K562 (cell line): Measurements from ENCODE around the gene FAM110D. TPM values are rescaled to one million over a fixed set of nuclear protein-coding genes. Genes with fewer than 3 reads are reported as not detected.

Source experiments
- CXXC5 ChIP-seq: fragments of 250-450 bp; sonication (Bioruptor Pico); IDR thresholded peaks from 2 replicates; pipeline ENCODE4 v1.8.0; 2022; ENCODE audit warnings: inconsistent platforms, mild to moderate bottlenecking, moderate library complexity
- ETV6 ChIP-seq, 3 experiments: fragments of 150-350 bp in 1 of 3; sonication (generic) in 1 of 3; formaldehyde crosslinking in 1 of 3; IDR thresholded peaks; 2 replicates each; pipeline versions ENCODE4 v1.6.1 to v1.8.0; 2014 to 2022; ENCODE audit warnings: borderline replicate concordance in 2 of 3, low read depth in 2 of 3, antibody characterized with exemption in 1 of 3, low read length in 1 of 3, mild to moderate bottlenecking in 1 of 3, missing genetic modification reagents in 1 of 3
- FUS ChIP-seq: fragments of 200-400 bp; formaldehyde crosslinking; optimal IDR thresholded peaks from 2 replicates; pipeline ENCODE3; 2017; ENCODE audit warnings: low read depth, low read length
- GTF2E2 ChIP-seq: fragments of 200-800 bp; sonication (Bioruptor generic); IDR thresholded peaks from 2 replicates; pipeline ENCODE4 v1.6.1; 2016; ENCODE audit warnings: missing genetic modification characterization, missing compliant biosample characterization
- HSF4 ChIP-seq: fragments of 250-450 bp; sonication (Bioruptor Pico); IDR thresholded peaks from 2 replicates; pipeline ENCODE4 v2.1.2; 2022; ENCODE audit warnings: mild to moderate bottlenecking, moderate library complexity, borderline replicate concordance
- KLF1 ChIP-seq: fragments of 450-650 bp; IDR thresholded peaks from 2 replicates; pipeline ENCODE4 v1.6.1; 2016; ENCODE audit warnings: missing genetic modification characterization, missing compliant biosample characterization
- MAZ ChIP-seq, 2 experiments: fragments of 450-650 bp in 1 of 2; sonication (generic) in 1 of 2; formaldehyde crosslinking; IDR thresholded peaks in 1 of 2; conservative IDR thresholded peaks in 1 of 2; 2 replicates each; pipeline versions ENCODE4 v1.4.0 to v1.5.0; 2020; ENCODE audit warnings: mild to moderate bottlenecking in 1 of 2, missing genetic modification reagents in 1 of 2
- POLR2H ChIP-seq: IDR thresholded peaks from 2 replicates; pipeline ENCODE4 v1.6.1; 2016; ENCODE audit warnings: missing genetic modification characterization, low read depth, mild to moderate bottlenecking, control low read depth, missing compliant biosample characterization, moderate library complexity
- SMAD2 ChIP-seq: fragments of 150-350 bp; IDR thresholded peaks from 2 replicates; pipeline ENCODE4 v1.6.1; 2014; ENCODE audit warnings: low read depth, mild to moderate bottlenecking, low read length
- ZNF165 ChIP-seq: fragments of 250-450 bp; sonication (Bioruptor Pico); IDR thresholded peaks from 2 replicates; pipeline ENCODE4 v1.4.0; 2020; ENCODE audit warnings: borderline replicate concordance
- ZNF253 ChIP-seq: fragments of 250-450 bp; sonication (Bioruptor Pico); conservative IDR thresholded peaks from 2 replicates; pipeline ENCODE4 v1.6.1; 2021; ENCODE audit warnings: mild to moderate bottlenecking
- polyA plus RNA-seq, 8 experiments: library from polyadenylated mRNA; depleted of rRNA in 4 of 8; stranded (reverse) in 5 of 8; unstranded in 3 of 8; fragments of >200 nt; fragmentation: Nextera tagmentation in 2 of 8; fragmentation: Illumina TruSeq in 1 of 8; extraction: Ambion mirVana in 2 of 8; extraction: Trizol in 1 of 8; gene quantifications; 2 replicates each; pipeline versions ENCODE4 v1.2.1 to v1.2.3, GENCODE V29; 2011 to 2014; ENCODE audit warnings: inconsistent platforms in 1 of 8, missing spikeins in 1 of 8
- total RNA-seq, 7 experiments: library from RNA; depleted of rRNA in 6 of 7; stranded (reverse); fragments of >200 nt in 6 of 7; fragmentation: Illumina TruSeq in 2 of 7; extraction: Trizol in 2 of 7; gene quantifications; 2 replicates each; pipeline versions ENCODE4 v1.2.1 to v1.2.3, GENCODE V29; 2011 to 2021; ENCODE audit warnings: low replicate concordance in 1 of 7
- TF ChIP-seq, protein P1 (sequence below): sonication (generic); formaldehyde crosslinking; IDR thresholded peaks from 2 replicates; pipeline ENCODE4 v1.8.1; 2023; ENCODE audit warnings: mild to moderate bottlenecking, missing genetic modification reagents, moderate library complexity
- TF ChIP-seq, protein P2 (sequence below), 2 experiments: fragments of 450-650 bp; IDR thresholded peaks; 2 replicates each; pipeline ENCODE4 v1.6.1; 2016
- TF ChIP-seq, protein P3 (sequence below), 2 experiments: fragments of 450-650 bp; formaldehyde crosslinking in 1 of 2; IDR thresholded peaks; 2 replicates each; pipeline versions ENCODE4 v1.4.0 to v1.6.1; 2014 to 2020; ENCODE audit warnings: mild to moderate bottlenecking in 2 of 2, borderline replicate concordance in 1 of 2, low read depth in 1 of 2

Gene FAM110D
- total and polyA plus RNA-seq, 9 of the 15 experiments (the other 6 are each of a cell fraction or from before 2014, with no cell fraction given), result 0.04 to 1.1 (median 0.33) TPM

DNA sequence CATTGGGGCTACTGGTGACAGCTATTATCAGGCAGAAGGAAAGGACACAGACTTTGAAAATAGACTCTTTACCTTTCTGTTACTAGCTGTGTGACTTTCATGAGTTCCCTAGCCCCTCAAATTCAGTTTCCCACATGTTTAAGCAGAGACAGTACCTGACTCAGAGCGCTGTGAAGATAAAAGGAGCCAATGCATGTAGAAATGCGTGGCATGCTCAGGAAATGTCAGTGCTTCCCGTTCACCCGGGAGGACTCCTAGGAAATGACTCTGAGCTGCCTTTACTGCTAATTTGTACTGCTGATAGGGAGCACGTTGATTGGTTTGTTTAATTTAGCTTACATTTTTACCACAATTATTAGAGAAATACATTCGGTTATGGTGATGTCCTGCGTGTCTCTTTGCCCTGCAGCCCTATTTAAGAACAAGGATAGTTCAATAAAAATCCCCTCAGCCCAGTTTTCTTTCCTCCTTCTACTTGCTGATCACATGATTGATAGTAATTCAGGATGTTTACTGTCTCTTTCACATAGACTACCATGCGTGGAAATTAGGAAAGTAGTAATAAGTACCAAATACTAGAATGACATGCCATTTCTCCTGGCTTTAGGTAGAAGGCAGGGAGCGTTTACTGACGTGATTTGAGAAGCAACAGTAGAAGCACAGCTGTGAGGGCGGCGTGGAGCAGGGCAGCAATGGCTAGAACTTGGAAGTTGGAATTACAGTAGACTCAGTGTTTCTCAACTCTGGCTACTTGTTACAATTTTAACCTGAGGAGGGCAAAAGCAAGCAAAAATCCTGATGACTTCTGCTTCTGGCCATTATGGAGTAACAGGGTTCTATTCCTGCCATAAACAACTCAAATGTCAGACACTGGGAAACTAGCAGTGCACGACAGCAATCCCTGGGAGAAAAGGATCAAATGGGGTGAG lies 31.4 kb upstream of the FAM110D start (continued):
- TF ChIP-seq ZNF253 (CRISPR knock-in tag), result no peak
- no peak for TF ChIP-seq FUS
- 0 out of 2 replicates have a peak, but pooled peaks have one; percentile 23 for TF ChIP-seq GTF2E2 (tag)
- no peak for TF ChIP-seq KLF1 (tag)
- TF ChIP-seq, protein P1, sequence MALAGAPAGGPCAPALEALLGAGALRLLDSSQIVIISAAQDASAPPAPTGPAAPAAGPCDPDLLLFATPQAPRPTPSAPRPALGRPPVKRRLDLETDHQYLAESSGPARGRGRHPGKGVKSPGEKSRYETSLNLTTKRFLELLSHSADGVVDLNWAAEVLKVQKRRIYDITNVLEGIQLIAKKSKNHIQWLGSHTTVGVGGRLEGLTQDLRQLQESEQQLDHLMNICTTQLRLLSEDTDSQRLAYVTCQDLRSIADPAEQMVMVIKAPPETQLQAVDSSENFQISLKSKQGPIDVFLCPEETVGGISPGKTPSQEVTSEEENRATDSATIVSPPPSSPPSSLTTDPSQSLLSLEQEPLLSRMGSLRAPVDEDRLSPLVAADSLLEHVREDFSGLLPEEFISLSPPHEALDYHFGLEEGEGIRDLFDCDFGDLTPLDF (CRISPR knock-in tag), result no peak
- TF ChIP-seq, protein P2, sequence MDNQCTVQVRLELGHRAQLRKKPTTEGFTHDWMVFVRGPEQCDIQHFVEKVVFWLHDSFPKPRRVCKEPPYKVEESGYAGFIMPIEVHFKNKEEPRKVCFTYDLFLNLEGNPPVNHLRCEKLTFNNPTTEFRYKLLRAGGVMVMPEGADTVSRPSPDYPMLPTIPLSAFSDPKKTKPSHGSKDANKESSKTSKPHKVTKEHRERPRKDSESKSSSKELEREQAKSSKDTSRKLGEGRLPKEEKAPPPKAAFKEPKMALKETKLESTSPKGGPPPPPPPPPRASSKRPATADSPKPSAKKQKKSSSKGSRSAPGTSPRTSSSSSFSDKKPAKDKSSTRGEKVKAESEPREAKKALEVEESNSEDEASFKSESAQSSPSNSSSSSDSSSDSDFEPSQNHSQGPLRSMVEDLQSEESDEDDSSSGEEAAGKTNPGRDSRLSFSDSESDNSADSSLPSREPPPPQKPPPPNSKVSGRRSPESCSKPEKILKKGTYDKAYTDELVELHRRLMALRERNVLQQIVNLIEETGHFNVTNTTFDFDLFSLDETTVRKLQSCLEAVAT (IDR thresholded peaks at IDR 0.05), result peak in 1 of 2 experiments; percentile 63; a peak in 3 of 4 replicates
- TF ChIP-seq ZNF165, result no peak
- no peak; the same call in none of the 2 replicates for TF ChIP-seq POLR2H (tag)
- no peak for TF ChIP-seq SMAD2
- TF ChIP-seq MAZ (CRISPR knock-in tag; conservative IDR thresholded peaks at IDR 0.05 in 1 of 2, IDR thresholded peaks at IDR 0.05 in 1 of 2), result no peak
- TF ChIP-seq ETV6 (IDR thresholded peaks at IDR 0.05; ENCODE audit: borderline replicate concordance in 1 of 2, low read depth in 2 of 2, low read length in 1 of 2), result 0 out of 4 replicates have a peak, but pooled peaks of 1 of the 2 experiments have one; percentile 21
- no peak for TF ChIP-seq ETV6 (CRISPR knock-in tag; IDR thresholded peaks at IDR 0.05; ENCODE audit: borderline replicate concordance)
- TF ChIP-seq, protein P3, sequence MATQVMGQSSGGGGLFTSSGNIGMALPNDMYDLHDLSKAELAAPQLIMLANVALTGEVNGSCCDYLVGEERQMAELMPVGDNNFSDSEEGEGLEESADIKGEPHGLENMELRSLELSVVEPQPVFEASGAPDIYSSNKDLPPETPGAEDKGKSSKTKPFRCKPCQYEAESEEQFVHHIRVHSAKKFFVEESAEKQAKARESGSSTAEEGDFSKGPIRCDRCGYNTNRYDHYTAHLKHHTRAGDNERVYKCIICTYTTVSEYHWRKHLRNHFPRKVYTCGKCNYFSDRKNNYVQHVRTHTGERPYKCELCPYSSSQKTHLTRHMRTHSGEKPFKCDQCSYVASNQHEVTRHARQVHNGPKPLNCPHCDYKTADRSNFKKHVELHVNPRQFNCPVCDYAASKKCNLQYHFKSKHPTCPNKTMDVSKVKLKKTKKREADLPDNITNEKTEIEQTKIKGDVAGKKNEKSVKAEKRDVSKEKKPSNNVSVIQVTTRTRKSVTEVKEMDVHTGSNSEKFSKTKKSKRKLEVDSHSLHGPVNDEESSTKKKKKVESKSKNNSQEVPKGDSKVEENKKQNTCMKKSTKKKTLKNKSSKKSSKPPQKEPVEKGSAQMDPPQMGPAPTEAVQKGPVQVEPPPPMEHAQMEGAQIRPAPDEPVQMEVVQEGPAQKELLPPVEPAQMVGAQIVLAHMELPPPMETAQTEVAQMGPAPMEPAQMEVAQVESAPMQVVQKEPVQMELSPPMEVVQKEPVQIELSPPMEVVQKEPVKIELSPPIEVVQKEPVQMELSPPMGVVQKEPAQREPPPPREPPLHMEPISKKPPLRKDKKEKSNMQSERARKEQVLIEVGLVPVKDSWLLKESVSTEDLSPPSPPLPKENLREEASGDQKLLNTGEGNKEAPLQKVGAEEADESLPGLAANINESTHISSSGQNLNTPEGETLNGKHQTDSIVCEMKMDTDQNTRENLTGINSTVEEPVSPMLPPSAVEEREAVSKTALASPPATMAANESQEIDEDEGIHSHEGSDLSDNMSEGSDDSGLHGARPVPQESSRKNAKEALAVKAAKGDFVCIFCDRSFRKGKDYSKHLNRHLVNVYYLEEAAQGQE (IDR thresholded peaks at IDR 0.05; ENCODE audit: borderline replicate concordance), result no peak; the same call in 1 of the 2 replicates
- TF ChIP-seq, protein P3 (CRISPR knock-in tag; IDR thresholded peaks at IDR 0.05; ENCODE audit: low read depth), result peak; percentile 53; the same call in 1 of the 2 replicates
- no peak; the same call in 1 of the 2 replicates for TF ChIP-seq HSF4 (CRISPR knock-in tag)
- peak; percentile 41; the same call in 1 of the 2 replicates for TF ChIP-seq CXXC5 (CRISPR knock-in tag)
